ENCODE data around the gene MAP4K4. TPM values are rescaled to one million over a fixed set of nuclear protein-coding genes. Genes with fewer than 3 reads are reported as not detected.

The MAP4K4 gene
- total and polyA plus RNA-seq, 8 donors: 9.6 to 71.6 (median 23.8) TPM

DNA sequence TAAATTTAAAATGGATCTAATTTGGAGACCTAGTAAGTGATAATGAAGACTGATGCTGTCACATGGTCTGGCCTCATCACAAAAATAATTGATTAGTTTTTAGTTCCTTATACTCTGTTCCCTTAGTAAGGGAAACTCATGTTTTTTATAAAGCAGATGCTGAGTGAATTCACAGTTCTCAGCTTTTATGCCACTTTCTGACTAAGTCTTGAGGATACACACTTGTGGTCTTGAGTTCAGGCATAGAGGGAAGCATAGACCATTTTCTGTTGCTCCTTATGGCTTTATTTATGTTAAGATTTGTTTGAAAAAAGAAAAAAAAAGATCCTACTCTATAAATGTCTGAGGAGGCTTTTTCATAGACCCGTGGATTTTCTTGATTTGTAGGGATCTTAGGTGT lies 91.1 kb downstream of the MAP4K4 start:
- WGBS, 5 donors: 66 to 91% (median 76%) methylated on average over 1 of the region's 1 CpG
- TF ChIP-seq, protein P1, sequence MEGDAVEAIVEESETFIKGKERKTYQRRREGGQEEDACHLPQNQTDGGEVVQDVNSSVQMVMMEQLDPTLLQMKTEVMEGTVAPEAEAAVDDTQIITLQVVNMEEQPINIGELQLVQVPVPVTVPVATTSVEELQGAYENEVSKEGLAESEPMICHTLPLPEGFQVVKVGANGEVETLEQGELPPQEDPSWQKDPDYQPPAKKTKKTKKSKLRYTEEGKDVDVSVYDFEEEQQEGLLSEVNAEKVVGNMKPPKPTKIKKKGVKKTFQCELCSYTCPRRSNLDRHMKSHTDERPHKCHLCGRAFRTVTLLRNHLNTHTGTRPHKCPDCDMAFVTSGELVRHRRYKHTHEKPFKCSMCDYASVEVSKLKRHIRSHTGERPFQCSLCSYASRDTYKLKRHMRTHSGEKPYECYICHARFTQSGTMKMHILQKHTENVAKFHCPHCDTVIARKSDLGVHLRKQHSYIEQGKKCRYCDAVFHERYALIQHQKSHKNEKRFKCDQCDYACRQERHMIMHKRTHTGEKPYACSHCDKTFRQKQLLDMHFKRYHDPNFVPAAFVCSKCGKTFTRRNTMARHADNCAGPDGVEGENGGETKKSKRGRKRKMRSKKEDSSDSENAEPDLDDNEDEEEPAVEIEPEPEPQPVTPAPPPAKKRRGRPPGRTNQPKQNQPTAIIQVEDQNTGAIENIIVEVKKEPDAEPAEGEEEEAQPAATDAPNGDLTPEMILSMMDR (IDR thresholded peaks at IDR 0.05): no peak
- no peak for TF ChIP-seq POLR2A (IDR thresholded peaks at IDR 0.05)
- TF ChIP-seq POLR2AphosphoS5 (IDR thresholded peaks at IDR 0.05): no peak
- TF ChIP-seq EP300 (IDR thresholded peaks at IDR 0.05): no peak
- intact Hi-C loops (cut with DNase I; ENCODE audit: low total_unique reads): no loop called here
- no peak overlapping the region for H3K27ac ChIP-seq
- H3K27me3 ChIP-seq: no peaks in the 10 kb centered on the region
- H3K4me1 ChIP-seq: peaks cover 0 to 47% (median 18%) of the 10 kb centered on the region in 4 donors
- peaks cover 0 to 5% (median 2%) of the 10 kb centered on the region in 4 donors for H3K36me3 ChIP-seq
- DNase-seq: no peak
- no peak overlapping the region for H3K4me3 ChIP-seq
- no peaks in the 10 kb centered on the region for H3K9me3 ChIP-seq

DNA sequence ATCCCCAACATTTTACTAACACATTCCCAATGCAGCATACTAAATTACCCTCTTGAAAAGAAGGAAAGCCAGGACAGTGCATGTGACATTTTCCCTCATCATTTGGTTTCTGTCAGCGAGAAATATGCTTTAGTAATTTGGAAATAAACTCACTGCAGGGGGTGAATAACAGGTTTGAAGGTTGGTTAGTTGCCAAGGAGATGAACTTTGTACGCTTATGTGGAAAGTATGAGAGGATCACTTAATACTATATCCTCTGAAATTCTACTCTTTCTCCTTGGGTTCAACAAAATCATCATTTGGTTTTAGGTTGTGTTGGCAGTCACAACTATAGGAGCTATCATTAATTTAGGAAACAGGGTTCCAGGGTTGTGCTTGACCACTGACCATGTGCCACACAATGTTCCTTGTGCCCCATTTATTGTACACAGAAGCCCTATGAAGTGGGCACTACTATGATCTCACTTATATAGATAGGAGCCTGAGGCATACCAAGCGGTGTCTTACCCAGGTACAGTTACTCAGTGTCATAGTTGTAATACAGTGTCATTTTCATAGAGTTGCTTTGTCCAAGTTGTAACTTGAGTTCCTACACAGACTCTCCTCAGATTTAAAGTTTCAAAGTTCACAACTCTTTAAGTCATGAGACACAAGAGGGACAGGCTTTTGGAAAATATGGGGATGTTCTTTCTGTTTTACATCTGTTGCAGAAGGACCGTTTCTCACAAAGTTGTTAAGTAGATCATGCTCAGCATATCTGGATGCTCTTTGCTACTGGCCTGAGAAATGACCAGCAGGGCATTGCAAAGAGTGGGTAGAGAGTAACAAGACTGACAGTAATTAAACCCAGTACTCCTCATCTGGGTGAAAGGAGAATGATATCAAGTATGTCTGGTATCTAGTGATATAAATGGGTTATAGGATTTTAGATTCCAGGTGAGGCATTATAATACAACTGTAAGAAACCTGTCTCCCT lies 91.8 kb downstream of the MAP4K4 start:
- 76 to 88% (median 88%) methylated on average over 4 of the region's 4 CpGs for WGBS, 5 donors
- intact Hi-C loops (cut with DNase I; ENCODE audit: low total_unique reads): no loop called here
- peaks cover 0 to 54% (median 19%) of the 10 kb centered on the region in 4 donors for H3K4me1 ChIP-seq

DNA sequence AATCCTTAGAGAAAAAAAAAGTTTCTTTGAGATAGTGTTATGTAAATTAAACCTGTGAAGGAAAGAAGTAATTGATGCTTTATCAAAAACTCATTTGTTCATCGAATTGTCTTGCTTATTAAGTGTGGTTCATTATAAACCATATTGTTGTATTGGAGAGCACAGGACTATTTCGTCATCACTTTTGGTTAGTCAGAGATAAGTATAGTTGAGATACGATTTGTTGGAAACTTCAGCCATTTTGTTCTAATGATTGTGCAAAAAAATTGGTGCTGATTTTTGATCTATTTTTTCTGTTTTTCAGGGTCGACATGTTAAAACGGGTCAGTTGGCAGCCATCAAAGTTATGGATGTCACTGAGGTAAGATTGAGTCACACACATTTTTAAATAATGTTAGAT lies 92.9 kb downstream of the MAP4K4 start:
- Histone ChIP-seq H3K27ac (peak overlapping the region in 3 of 5 donors; percentile 23 to 65 (median 53)), H3K4me3 (no peak overlapping the region), H3K27me3 (no peaks in the 10 kb centered on the region), H3K9me3 (no peaks in the 10 kb centered on the region), H3K36me3 (peaks cover 0 to 5% (median 2%) of the 10 kb centered on the region in 4 donors), H3K4me1 (peaks cover 0 to 63% (median 19%) of the 10 kb centered on the region in 4 donors)
- WGBS, 5 donors: 75 to 89% (median 87%) methylated on average over 5 of the region's 5 CpGs
- intact Hi-C loops (cut with DNase I; ENCODE audit: low total_unique reads): no loop called here
- DNase-seq: no peak
- TF ChIP-seq POLR2AphosphoS5 (IDR thresholded peaks at IDR 0.05): no peak
- no peak for TF ChIP-seq POLR2A (IDR thresholded peaks at IDR 0.05)
- TF ChIP-seq EP300 (IDR thresholded peaks at IDR 0.05): no peak
- TF ChIP-seq, protein P1 (IDR thresholded peaks at IDR 0.05): no peak

More for the DNA sequence above, 91.8 kb downstream of the MAP4K4 start:
- H3K27ac ChIP-seq: no peak overlapping the region
- no peak overlapping the region for H3K4me3 ChIP-seq
- H3K9me3 ChIP-seq: no peaks in the 10 kb centered on the region
- H3K27me3 ChIP-seq: no peaks in the 10 kb centered on the region
- H3K36me3 ChIP-seq: peaks cover 0 to 5% (median 2%) of the 10 kb centered on the region in 4 donors
- peak in 1 of 2 donors; percentile 56 for DNase-seq
- TF ChIP-seq EP300 (IDR thresholded peaks at IDR 0.05): no peak
- no peak for TF ChIP-seq POLR2AphosphoS5 (IDR thresholded peaks at IDR 0.05)
- no peak for TF ChIP-seq POLR2A (IDR thresholded peaks at IDR 0.05)
- TF ChIP-seq, protein P1 (IDR thresholded peaks at IDR 0.05): no peak

DNA sequence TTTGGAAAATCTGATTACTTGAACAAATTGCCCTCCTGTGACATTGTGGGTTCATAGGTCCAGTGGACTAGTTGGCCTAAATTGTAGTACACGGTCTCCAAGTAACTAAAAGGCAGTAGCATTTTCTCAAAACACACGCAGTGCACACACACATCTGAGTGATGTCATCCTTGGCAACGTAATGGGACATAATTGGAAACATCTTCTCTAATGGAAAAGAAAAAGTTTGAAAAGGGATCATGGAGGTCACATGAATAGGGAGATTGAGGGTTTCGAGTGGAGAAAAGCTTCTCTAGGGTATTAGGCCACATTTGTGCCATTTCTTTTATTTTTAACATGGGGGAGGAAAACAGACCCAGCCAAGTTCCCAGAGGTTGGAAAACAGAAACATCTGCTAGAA lies 93.3 kb downstream of the MAP4K4 start:
- Histone ChIP-seq H3K4me3 (no peak overlapping the region), H3K27ac (peak overlapping the region in 4 of 5 donors; percentile 1 to 65 (median 38)), H3K27me3 (no peaks in the 10 kb centered on the region), H3K36me3 (peaks cover 0 to 5% (median 2%) of the 10 kb centered on the region in 4 donors), H3K9me3 (no peaks in the 10 kb centered on the region), H3K4me1 (peaks cover 0 to 64% (median 20%) of the 10 kb centered on the region in 4 donors)
- intact Hi-C loops (cut with DNase I; ENCODE audit: low total_unique reads): no loop called here
- DNase-seq: peak in 1 of 2 donors; percentile 84
- 46 to 76% (median 74%) methylated on average over 4 of the region's 4 CpGs for WGBS, 5 donors
- TF ChIP-seq EP300 (IDR thresholded peaks at IDR 0.05) (no peak), POLR2A (IDR thresholded peaks at IDR 0.05) (no peak), POLR2AphosphoS5 (IDR thresholded peaks at IDR 0.05) (no peak)
- TF ChIP-seq, protein P1 (IDR thresholded peaks at IDR 0.05): no peak

Data from stomach (tissue), 9 donors.